Measurements from ENCODE around the gene PKD2L2.
"Not testable (repeated sequence)": the region's sequence is repeated elsewhere in the genome, so short reads cannot be mapped to it uniquely, and the experiment has no call there.

GRCh38 chr5:137944280-137944679, 55.0 kb downstream of the PKD2L2 start:
- not testable (repeated sequence) for TF ChIP-seq TAF1 (IDR thresholded peaks at IDR 0.05; ENCODE audit: borderline replicate concordance, low read depth, low read length); POLR2A (IDR thresholded peaks at IDR 0.05; ENCODE audit: low read depth, low read length); POLR2AphosphoS5 (IDR thresholded peaks at IDR 0.05; ENCODE audit: low read depth, low read length)
